Measurements from ENCODE around the gene CCM2.
A peak's percentile ranks its signal among the peaks of the same experiment; 100 is the strongest.

The CCM2 gene

DNA sequence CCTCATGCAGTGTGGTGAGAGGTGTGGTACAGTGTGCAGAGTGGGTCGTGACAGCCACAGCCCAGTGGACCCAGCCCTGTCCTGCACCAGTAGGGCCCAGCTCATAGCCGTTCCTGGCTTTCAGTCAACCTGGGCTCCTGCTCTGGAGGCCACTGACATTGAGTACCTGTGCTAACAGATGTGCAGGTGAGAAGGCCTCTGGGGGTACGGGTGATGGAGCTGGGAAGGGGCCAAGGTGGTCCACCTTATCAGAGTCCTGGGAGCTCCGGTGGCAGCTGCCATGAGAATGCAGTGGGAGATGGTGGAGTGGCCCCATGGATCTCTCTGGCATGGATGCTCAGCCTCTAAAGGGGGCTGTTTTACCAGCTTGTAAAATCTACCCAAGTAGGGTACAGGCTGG lies 117.6 kb downstream of the CCM2 start:
- Histone ChIP-seq H3K4me2 (ENCODE audit: insufficient read depth, low read length) (no peak overlapping the region), H3K4me1 (ENCODE audit: insufficient read depth, low read length) (peaks cover 2% of the 10 kb centered on the region), H3K27me3 (ENCODE audit: insufficient read depth, low read length, poor library complexity) (no peaks in the 10 kb centered on the region), H3K36me3 (ENCODE audit: insufficient read depth, low read length) (no peaks in the 10 kb centered on the region), H3K79me2 (ENCODE audit: insufficient read depth, low read length) (no peaks in the 10 kb centered on the region), H3K9ac (ENCODE audit: low read depth, low read length) (no peak overlapping the region), H3K4me3 (ENCODE audit: low read depth in 1 of 2, low read length in 2 of 2) (no peak overlapping the region), H3K9me3 (ENCODE audit: insufficient read depth, low read length, severe bottlenecking) (no peaks in the 10 kb centered on the region), H4K20me1 (ENCODE audit: insufficient read depth, low read length) (no peaks in the 10 kb centered on the region), H2AFZ (ENCODE audit: low read depth, low read length) (no peak overlapping the region), H3K27ac (ENCODE audit: low read length) (no peak overlapping the region)
- no peak for TF ChIP-seq EZH2 (IDR thresholded peaks at IDR 0.05; ENCODE audit: borderline replicate concordance, low read depth, low read length, severe bottlenecking)
- TF ChIP-seq, protein P1, sequence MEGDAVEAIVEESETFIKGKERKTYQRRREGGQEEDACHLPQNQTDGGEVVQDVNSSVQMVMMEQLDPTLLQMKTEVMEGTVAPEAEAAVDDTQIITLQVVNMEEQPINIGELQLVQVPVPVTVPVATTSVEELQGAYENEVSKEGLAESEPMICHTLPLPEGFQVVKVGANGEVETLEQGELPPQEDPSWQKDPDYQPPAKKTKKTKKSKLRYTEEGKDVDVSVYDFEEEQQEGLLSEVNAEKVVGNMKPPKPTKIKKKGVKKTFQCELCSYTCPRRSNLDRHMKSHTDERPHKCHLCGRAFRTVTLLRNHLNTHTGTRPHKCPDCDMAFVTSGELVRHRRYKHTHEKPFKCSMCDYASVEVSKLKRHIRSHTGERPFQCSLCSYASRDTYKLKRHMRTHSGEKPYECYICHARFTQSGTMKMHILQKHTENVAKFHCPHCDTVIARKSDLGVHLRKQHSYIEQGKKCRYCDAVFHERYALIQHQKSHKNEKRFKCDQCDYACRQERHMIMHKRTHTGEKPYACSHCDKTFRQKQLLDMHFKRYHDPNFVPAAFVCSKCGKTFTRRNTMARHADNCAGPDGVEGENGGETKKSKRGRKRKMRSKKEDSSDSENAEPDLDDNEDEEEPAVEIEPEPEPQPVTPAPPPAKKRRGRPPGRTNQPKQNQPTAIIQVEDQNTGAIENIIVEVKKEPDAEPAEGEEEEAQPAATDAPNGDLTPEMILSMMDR (IDR thresholded peaks at IDR 0.05; ENCODE audit: borderline replicate concordance, extremely low read depth, low read length, poor library complexity, severe bottlenecking): no peak
- DNase-seq (no peak), ATAC-seq (ENCODE audit: insufficient read depth, low read depth) (no peak)

DNA sequence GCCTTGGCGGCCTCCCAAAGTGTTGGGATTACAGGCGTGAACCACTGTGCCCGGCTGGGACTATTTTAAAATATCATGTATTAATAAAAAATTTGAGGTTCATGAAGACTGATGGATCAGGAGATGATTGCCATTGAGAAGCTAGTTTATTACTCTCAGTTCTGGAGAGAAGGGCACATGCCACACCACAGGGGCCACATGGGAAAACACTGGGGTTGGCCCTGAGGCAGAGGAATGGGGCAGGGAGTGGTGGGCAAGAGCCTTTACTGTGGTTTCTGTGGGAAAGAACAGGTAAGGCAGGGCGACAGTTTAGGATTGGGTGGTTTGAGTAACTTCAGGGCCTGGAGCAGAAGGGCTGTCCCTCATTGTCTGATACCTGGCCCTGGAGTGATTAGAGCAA lies 118.3 kb downstream of the CCM2 start:
- Histone ChIP-seq H3K79me2 (ENCODE audit: insufficient read depth, low read length) (no peaks in the 10 kb centered on the region), H3K27ac (ENCODE audit: low read length) (no peak overlapping the region), H3K36me3 (ENCODE audit: insufficient read depth, low read length) (no peaks in the 10 kb centered on the region), H3K4me1 (ENCODE audit: insufficient read depth, low read length) (no peaks in the 10 kb centered on the region), H3K4me3 (ENCODE audit: low read depth in 1 of 2, low read length in 2 of 2) (no peak overlapping the region), H3K4me2 (ENCODE audit: insufficient read depth, low read length) (no peak overlapping the region), H3K9ac (ENCODE audit: low read depth, low read length) (no peak overlapping the region), H4K20me1 (ENCODE audit: insufficient read depth, low read length) (no peaks in the 10 kb centered on the region), H3K27me3 (ENCODE audit: insufficient read depth, low read length, poor library complexity) (no peaks in the 10 kb centered on the region), H3K9me3 (ENCODE audit: insufficient read depth, low read length, severe bottlenecking) (no peaks in the 10 kb centered on the region), H2AFZ (ENCODE audit: low read depth, low read length) (no peak overlapping the region)
- no peak for ATAC-seq (ENCODE audit: insufficient read depth, low read depth)
- TF ChIP-seq EZH2 (IDR thresholded peaks at IDR 0.05; ENCODE audit: borderline replicate concordance, low read depth, low read length, severe bottlenecking): no peak
- TF ChIP-seq, protein P1 (IDR thresholded peaks at IDR 0.05; ENCODE audit: borderline replicate concordance, extremely low read depth, low read length, poor library complexity, severe bottlenecking): no peak
- DNase-seq: no peak

DNA sequence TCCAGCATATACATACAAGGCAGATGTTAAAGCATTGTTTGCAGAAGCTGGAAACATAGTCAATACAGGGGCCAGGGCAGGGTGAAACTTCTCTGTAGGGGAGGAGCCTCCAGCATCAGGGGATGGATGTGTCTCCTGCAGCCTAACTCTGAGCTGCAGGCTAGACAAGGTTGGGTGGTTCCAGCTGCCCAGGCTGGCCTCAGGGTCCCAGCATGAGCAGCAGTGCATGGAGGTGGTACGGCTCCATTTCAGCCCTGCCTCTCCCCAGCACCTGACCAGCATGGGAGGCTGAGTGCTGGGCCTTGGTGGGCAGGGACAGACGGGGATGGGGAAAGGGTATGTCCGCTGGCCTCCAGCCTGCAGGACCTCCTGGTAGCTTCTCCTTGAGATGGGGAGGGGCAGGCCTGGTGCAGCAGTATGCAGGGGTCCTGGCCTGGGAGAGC lies 118.9 kb downstream of the CCM2 start:
- Histone ChIP-seq H2AFZ (ENCODE audit: low read depth, low read length) (no peak overlapping the region), H3K4me2 (ENCODE audit: insufficient read depth, low read length) (no peak overlapping the region), H3K27ac (ENCODE audit: low read length) (no peak overlapping the region), H3K27me3 (ENCODE audit: insufficient read depth, low read length, poor library complexity) (no peaks in the 10 kb centered on the region), H4K20me1 (ENCODE audit: insufficient read depth, low read length) (no peaks in the 10 kb centered on the region), H3K9me3 (ENCODE audit: insufficient read depth, low read length, severe bottlenecking) (no peaks in the 10 kb centered on the region), H3K9ac (ENCODE audit: low read depth, low read length) (no peak overlapping the region), H3K4me3 (ENCODE audit: low read depth in 1 of 2, low read length in 2 of 2) (no peak overlapping the region), H3K36me3 (ENCODE audit: insufficient read depth, low read length) (no peaks in the 10 kb centered on the region), H3K4me1 (ENCODE audit: insufficient read depth, low read length) (no peaks in the 10 kb centered on the region), H3K79me2 (ENCODE audit: insufficient read depth, low read length) (no peaks in the 10 kb centered on the region)
- no peak for DNase-seq
- 0 out of 3 replicates have a peak, but pooled peaks have one; percentile 22 for ATAC-seq (ENCODE audit: insufficient read depth, low read depth)
- TF ChIP-seq EZH2 (IDR thresholded peaks at IDR 0.05; ENCODE audit: borderline replicate concordance, low read depth, low read length, severe bottlenecking): no peak
- TF ChIP-seq, protein P1 (IDR thresholded peaks at IDR 0.05; ENCODE audit: borderline replicate concordance, extremely low read depth, low read length, poor library complexity, severe bottlenecking): no peak

DNA sequence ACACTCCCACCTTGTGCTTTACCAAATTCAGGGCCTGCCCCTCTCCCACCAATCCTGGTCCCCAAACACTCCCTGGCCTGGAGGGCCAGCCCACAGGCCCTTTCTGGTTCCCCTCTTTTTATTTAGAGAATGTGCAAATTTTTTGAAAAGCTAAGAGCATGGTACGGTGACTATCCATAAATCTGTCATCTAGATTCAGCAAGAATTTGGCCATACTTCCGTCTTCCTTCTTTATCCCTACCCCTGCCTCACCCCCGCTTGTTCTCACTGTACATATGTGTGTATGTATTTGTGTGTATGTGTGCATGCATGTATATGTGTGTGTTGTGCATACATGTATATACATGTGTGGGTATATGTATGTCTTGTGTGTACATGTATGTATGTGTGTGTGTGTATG lies 119.5 kb downstream of the CCM2 start:
- DNase-seq (no peak), ATAC-seq (ENCODE audit: insufficient read depth, low read depth) (no peak)
- H4K20me1 ChIP-seq (ENCODE audit: insufficient read depth, low read length): no peaks in the 10 kb centered on the region
- H3K4me1 ChIP-seq (ENCODE audit: insufficient read depth, low read length): no peaks in the 10 kb centered on the region
- no peaks in the 10 kb centered on the region for H3K79me2 ChIP-seq (ENCODE audit: insufficient read depth, low read length)
- no peak overlapping the region for H3K4me3 ChIP-seq (ENCODE audit: low read depth in 1 of 2, low read length in 2 of 2)
- H3K4me2 ChIP-seq (ENCODE audit: insufficient read depth, low read length): no peak overlapping the region
- no peak overlapping the region for H3K27ac ChIP-seq (ENCODE audit: low read length)
- TF ChIP-seq EZH2 (IDR thresholded peaks at IDR 0.05; ENCODE audit: borderline replicate concordance, low read depth, low read length, severe bottlenecking): no peak
- TF ChIP-seq, protein P1 (IDR thresholded peaks at IDR 0.05; ENCODE audit: borderline replicate concordance, extremely low read depth, low read length, poor library complexity, severe bottlenecking): no peak
- H3K9me3 ChIP-seq (ENCODE audit: insufficient read depth, low read length, severe bottlenecking): no peaks in the 10 kb centered on the region
- no peaks in the 10 kb centered on the region for H3K27me3 ChIP-seq (ENCODE audit: insufficient read depth, low read length, poor library complexity)
- no peaks in the 10 kb centered on the region for H3K36me3 ChIP-seq (ENCODE audit: insufficient read depth, low read length)
- H3K9ac ChIP-seq (ENCODE audit: low read depth, low read length): no peak overlapping the region
- no peak overlapping the region for H2AFZ ChIP-seq (ENCODE audit: low read depth, low read length)

Measured in DND-41 (cell line).